ENCODE measurements around the gene CDH4. TPM values are rescaled to one million over a fixed set of nuclear protein-coding genes. Genes with fewer than 3 reads are reported as not detected.

The CDH4 gene
- total RNA-seq, 1 experiment from 2014 or later = not detected

- H3K36me3 ChIP-seq (ENCODE audit: control insufficient read depth, insufficient read depth, low read length) = no peaks in the 10 kb centered on the region
- Mint-ChIP-seq H3K4me1 (ENCODE audit: low read depth, unreplicated experiment) (no peaks in the 10 kb centered on the region), H3K9me3 (ENCODE audit: unreplicated experiment) (no peaks in the 10 kb centered on the region), H3K27ac (ENCODE audit: unreplicated experiment) (no peak overlapping the region), H3K4me3 (ENCODE audit: unreplicated experiment) (no peak overlapping the region), H3K27me3 (ENCODE audit: insufficient read depth, unreplicated experiment) (peaks cover 27% of the 10 kb centered on the region), H3K36me3 (ENCODE audit: insufficient read depth, unreplicated experiment) (no peaks in the 10 kb centered on the region)
- no peak overlapping the region for H3K4me3 ChIP-seq (ENCODE audit: low read depth, low read length)
- H3K9me3 ChIP-seq = peaks cover 13% of the 10 kb centered on the region; the same call in 1 of the 2 replicates
- CTCF ChIA-PET = interaction anchor here (1.6 kb wide), 1 partner anchor 18 kb away, joined by 6 read pairs; no protein-coding TSS in a partner anchor
- no peak for DNase-seq
- no TSS peak for BruUV-seq (replicated peaks)
- no peak for TF ChIP-seq CTCF (IDR thresholded peaks at IDR 0.05; ENCODE audit: insufficient read depth in 1 of 2, low read depth in 1 of 2, low read length in 1 of 2, severe bottlenecking in 1 of 2, unreplicated experiment in 1 of 2)
- intact Hi-C loops (cut with micrococcal nuclease; ENCODE audit: unreplicated experiment) = no loop called here
- no peaks in the 10 kb centered on the region for H3K4me1 ChIP-seq
- no peaks in the 10 kb centered on the region; the same call in none of the 2 replicates for H3K27me3 ChIP-seq (replicated peaks; ENCODE audit: control insufficient read depth, insufficient read depth, low read length)
- POLR2A ChIA-PET = no interaction called here
Observed at GRCh38 chr20:61868466-61869090, 616.5 kb downstream of the CDH4 start.

- H3K36me3 Mint-ChIP-seq (ENCODE audit: insufficient read depth, unreplicated experiment) = no peaks in the 10 kb centered on the region
- no TSS peak for BruUV-seq (replicated peaks)
- no peaks in the 10 kb centered on the region; the same call in 1 of the 2 replicates for H3K27me3 ChIP-seq (replicated peaks; ENCODE audit: control insufficient read depth, insufficient read depth, low read length)
- no peak overlapping the region for H3K27ac Mint-ChIP-seq (ENCODE audit: unreplicated experiment)
- no peak overlapping the region for H3K4me3 Mint-ChIP-seq (ENCODE audit: unreplicated experiment)
- H3K9me3 Mint-ChIP-seq (ENCODE audit: unreplicated experiment) = no peaks in the 10 kb centered on the region
- H3K9me3 ChIP-seq = peaks cover 13% of the 10 kb centered on the region; the same call in 1 of the 2 replicates
- intact Hi-C loops (cut with micrococcal nuclease; ENCODE audit: unreplicated experiment) = loop anchor here (5.0 kb wide), 1 partner anchor 148 kb away; no protein-coding TSS in a partner anchor
- H3K27me3 Mint-ChIP-seq (ENCODE audit: insufficient read depth, unreplicated experiment) = peaks cover 31% of the 10 kb centered on the region
- H3K4me1 ChIP-seq = no peaks in the 10 kb centered on the region
- H3K36me3 ChIP-seq (ENCODE audit: control insufficient read depth, insufficient read depth, low read length) = no peaks in the 10 kb centered on the region
- no peak overlapping the region for H3K4me3 ChIP-seq (ENCODE audit: low read depth, low read length)
- DNase-seq = no peak
- TF ChIP-seq CTCF (IDR thresholded peaks at IDR 0.05; ENCODE audit: insufficient read depth in 1 of 2, low read depth in 1 of 2, low read length in 1 of 2, severe bottlenecking in 1 of 2, unreplicated experiment in 1 of 2) = no peak
- ChIA-PET POLR2A (no interaction called here), CTCF (interaction anchor here (1.6 kb wide), 1 partner anchor 17 kb away, joined by 6 read pairs; no protein-coding TSS in a partner anchor)
- H3K4me1 Mint-ChIP-seq (ENCODE audit: low read depth, unreplicated experiment) = no peaks in the 10 kb centered on the region
Observed at GRCh38 chr20:61869750-61870507, 617.9 kb downstream of the CDH4 start.

- no TSS peak for BruUV-seq (replicated peaks)
- CTCF ChIA-PET = no interaction called here
- no peak overlapping the region for H3K4me3 Mint-ChIP-seq (ENCODE audit: unreplicated experiment)
Observed at GRCh38 chr20:61871160-61871559, 619.1 kb downstream of the CDH4 start.

More at GRCh38 chr20:61871160-61871559, 619.1 kb downstream of the CDH4 start:
- Histone ChIP-seq H3K4me3 (ENCODE audit: low read depth, low read length) (no peak overlapping the region), H3K9me3 (peaks cover 13% of the 10 kb centered on the region; the same call in 1 of the 2 replicates), H3K4me1 (no peaks in the 10 kb centered on the region), H3K27me3 (replicated peaks; ENCODE audit: control insufficient read depth, insufficient read depth, low read length) (peaks cover 3% of the 10 kb centered on the region; the same call in 1 of the 2 replicates), H3K36me3 (ENCODE audit: control insufficient read depth, insufficient read depth, low read length) (no peaks in the 10 kb centered on the region)
- Mint-ChIP-seq H3K9me3 (ENCODE audit: unreplicated experiment) (no peaks in the 10 kb centered on the region), H3K36me3 (ENCODE audit: insufficient read depth, unreplicated experiment) (no peaks in the 10 kb centered on the region), H3K4me1 (ENCODE audit: low read depth, unreplicated experiment) (no peaks in the 10 kb centered on the region), H3K27me3 (ENCODE audit: insufficient read depth, unreplicated experiment) (peaks cover 36% of the 10 kb centered on the region), H3K27ac (ENCODE audit: unreplicated experiment) (no peak overlapping the region)
- POLR2A ChIA-PET = no interaction called here
- TF ChIP-seq CTCF (IDR thresholded peaks at IDR 0.05; ENCODE audit: insufficient read depth in 1 of 2, low read depth in 1 of 2, low read length in 1 of 2, severe bottlenecking in 1 of 2, unreplicated experiment in 1 of 2) = no peak
- no peak for DNase-seq
- intact Hi-C loops (cut with micrococcal nuclease; ENCODE audit: unreplicated experiment) = loop anchor here (5.0 kb wide), 1 partner anchor 149 kb away; no protein-coding TSS in a partner anchor
